ENCODE results near the gene PAQR7. TPM values are rescaled to one million over a fixed set of nuclear protein-coding genes. Genes with fewer than 3 reads are reported as not detected.

The PAQR7 gene
- total RNA-seq, 1 donor: 9.8 TPM

- Histone ChIP-seq H3K4me1 (ENCODE audit: insufficient read depth, low read length) (peaks cover 21% of the 10 kb centered on the region), H3K9me3 (ENCODE audit: low read depth, low read length) (no peaks in the 10 kb centered on the region), H3K27ac (ENCODE audit: low read depth, low read length) (no peak overlapping the region), H3K79me2 (ENCODE audit: insufficient read depth, low read length) (no peaks in the 10 kb centered on the region), H3K4me3 (ENCODE audit: insufficient read depth, low read length) (no peak overlapping the region), H2AFZ (ENCODE audit: low read length) (peak overlapping the region; percentile 10), H3K27me3 (ENCODE audit: insufficient read depth, low read length) (no peaks in the 10 kb centered on the region), H4K20me1 (ENCODE audit: insufficient read depth, low read length) (no peaks in the 10 kb centered on the region), H3K4me2 (ENCODE audit: insufficient read depth, low read length) (no peak overlapping the region), H3K36me3 (ENCODE audit: insufficient read depth, low read length) (no peaks in the 10 kb centered on the region)
- no peak for TF ChIP-seq CTCF (IDR thresholded peaks at IDR 0.05; ENCODE audit: extremely low read depth, low read depth, low read length)
- no peak for DNase-seq (ENCODE audit: insufficient read length, low spot score, missing footprints)
Observed at GRCh38 chr1:25914074-25914995, 38.8 kb upstream of the PAQR7 start.

- Histone ChIP-seq H2AFZ (ENCODE audit: low read length) (peak overlapping the region; percentile 25), H4K20me1 (ENCODE audit: insufficient read depth, low read length) (no peaks in the 10 kb centered on the region), H3K4me1 (ENCODE audit: insufficient read depth, low read length) (peaks cover 21% of the 10 kb centered on the region), H3K27ac (ENCODE audit: low read depth, low read length) (no peak overlapping the region), H3K4me3 (ENCODE audit: insufficient read depth, low read length) (no peak overlapping the region), H3K9me3 (ENCODE audit: low read depth, low read length) (no peaks in the 10 kb centered on the region), H3K36me3 (ENCODE audit: insufficient read depth, low read length) (no peaks in the 10 kb centered on the region), H3K27me3 (ENCODE audit: insufficient read depth, low read length) (no peaks in the 10 kb centered on the region), H3K79me2 (ENCODE audit: insufficient read depth, low read length) (no peaks in the 10 kb centered on the region), H3K4me2 (ENCODE audit: insufficient read depth, low read length) (no peak overlapping the region)
- no peak for DNase-seq (ENCODE audit: insufficient read length, low spot score, missing footprints)
- TF ChIP-seq CTCF (IDR thresholded peaks at IDR 0.05; ENCODE audit: extremely low read depth, low read depth, low read length): no peak
Observed at GRCh38 chr1:25913206-25913605, 37.7 kb upstream of the PAQR7 start.

DNA sequence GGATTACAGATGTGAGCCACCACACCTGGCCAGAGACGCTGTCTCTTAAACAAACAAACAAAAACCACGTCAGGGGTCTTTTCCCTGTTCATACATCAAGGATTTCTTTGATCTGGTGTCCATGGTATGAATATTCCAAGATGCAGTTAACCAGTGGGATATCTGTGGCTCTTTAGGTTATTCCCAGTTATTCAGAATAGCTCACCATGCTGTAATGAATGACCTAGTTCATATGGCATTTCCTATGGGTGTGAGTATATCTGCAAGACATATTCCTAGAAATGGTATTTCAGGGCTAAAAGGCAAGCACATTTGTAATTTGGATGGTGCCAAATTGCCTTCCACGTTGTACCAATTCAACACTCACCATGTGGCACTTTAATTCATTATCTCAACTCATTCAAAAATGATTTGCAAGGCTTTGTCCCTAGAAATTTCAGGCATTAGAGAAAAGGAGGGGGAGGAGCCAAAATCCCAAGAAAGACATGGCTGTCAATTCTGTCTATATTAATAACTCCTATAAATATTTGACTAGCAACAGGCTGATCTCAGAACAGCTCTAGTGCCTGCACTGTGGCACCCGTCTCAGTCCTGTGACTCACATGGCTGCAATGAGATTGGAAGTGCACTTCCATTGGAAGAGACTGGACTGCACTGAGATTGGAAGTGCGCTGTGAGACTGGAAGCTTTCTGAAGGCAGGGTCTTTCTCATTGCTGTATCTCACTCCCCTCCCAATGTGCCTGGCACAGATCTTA is 36.7 kb upstream of the PAQR7 start:
- Histone ChIP-seq H3K4me1 (ENCODE audit: insufficient read depth, low read length) (peaks cover 22% of the 10 kb centered on the region), H3K4me3 (ENCODE audit: insufficient read depth, low read length) (no peak overlapping the region), H3K4me2 (ENCODE audit: insufficient read depth, low read length) (peak overlapping the region; percentile 35), H3K36me3 (ENCODE audit: insufficient read depth, low read length) (no peaks in the 10 kb centered on the region), H2AFZ (ENCODE audit: low read length) (no peak overlapping the region), H4K20me1 (ENCODE audit: insufficient read depth, low read length) (no peaks in the 10 kb centered on the region), H3K27ac (ENCODE audit: low read depth, low read length) (peak overlapping the region; percentile 25), H3K27me3 (ENCODE audit: insufficient read depth, low read length) (no peaks in the 10 kb centered on the region), H3K79me2 (ENCODE audit: insufficient read depth, low read length) (no peaks in the 10 kb centered on the region), H3K9me3 (ENCODE audit: low read depth, low read length) (no peaks in the 10 kb centered on the region)
- no peak for DNase-seq (ENCODE audit: insufficient read length, low spot score, missing footprints)
- no peak for TF ChIP-seq CTCF (IDR thresholded peaks at IDR 0.05; ENCODE audit: extremely low read depth, low read depth, low read length)

GRCh38 chr1:25911162-25911561 is 35.7 kb upstream of the PAQR7 start:
- Histone ChIP-seq H3K9me3 (ENCODE audit: low read depth, low read length) (no peaks in the 10 kb centered on the region), H3K27me3 (ENCODE audit: insufficient read depth, low read length) (no peaks in the 10 kb centered on the region), H3K4me3 (ENCODE audit: insufficient read depth, low read length) (no peak overlapping the region), H3K27ac (ENCODE audit: low read depth, low read length) (no peak overlapping the region), H3K4me1 (ENCODE audit: insufficient read depth, low read length) (peaks cover 31% of the 10 kb centered on the region), H3K36me3 (ENCODE audit: insufficient read depth, low read length) (no peaks in the 10 kb centered on the region), H3K79me2 (ENCODE audit: insufficient read depth, low read length) (no peaks in the 10 kb centered on the region), H4K20me1 (ENCODE audit: insufficient read depth, low read length) (no peaks in the 10 kb centered on the region), H3K4me2 (ENCODE audit: insufficient read depth, low read length) (no peak overlapping the region), H2AFZ (ENCODE audit: low read length) (no peak overlapping the region)
- no peak for DNase-seq (ENCODE audit: insufficient read length, low spot score, missing footprints)
- no peak for TF ChIP-seq CTCF (IDR thresholded peaks at IDR 0.05; ENCODE audit: extremely low read depth, low read depth, low read length)
